IMR-90 (cell line): ENCODE measurements around the gene TP73. TPM values are rescaled to one million over a fixed set of nuclear protein-coding genes. Genes with fewer than 3 reads are reported as not detected.

Source experiments
- ATAC-seq: fragments of 200-7000 bp; cut with Tn5 transposase; 2 replicates; pipeline ENCODE4 v1.9.1; 2020; ENCODE audit warnings: low read depth, mild to moderate bottlenecking, moderate library complexity
- BruUV-seq: library from RNA; stranded (reverse); fragments of 400-500 nt; replicated peaks from 2 replicates; lab custom pipeline; 2021; lab: Mats Ljungman, UMichigan
- CTCF ChIA-PET: fragments of 300-600 bp; formaldehyde crosslinking; extraction: SDS; loops from one replicate; lab custom pipeline; 2021; ENCODE audit warnings: antibody characterized with exemption; lab: Yijun Ruan, JAX
- POLR2A ChIA-PET: fragments of 300-600 bp; sonication (Branson Sonifier 250); formaldehyde crosslinking; loops from one replicate; lab custom pipeline; 2022; ENCODE audit warnings: antibody characterized with exemption; ENCODE audit not compliant: unreplicated experiment; lab: Charles Lee
- DNase-seq: peaks from one replicate; pipeline ENCODE4 v3.0.0; 2013
- H2AFZ ChIP-seq: replicated peaks from 2 replicates; pipeline ENCODE3; 2013; ENCODE audit warnings: low read length, mild to moderate bottlenecking; ENCODE audit not compliant: poor library complexity
- H2AK5ac ChIP-seq: 2 replicates; pipeline ENCODE4 v1.6.1; 2013; ENCODE audit warnings: low read depth, low read length, inconsistent platforms
- H2AK9ac ChIP-seq: replicated peaks from 2 replicates; pipeline ENCODE3; 2013; ENCODE audit warnings: mild to moderate bottlenecking, low read depth, low read length, moderate library complexity; ENCODE audit not compliant: poor library complexity
- H2BK120ac ChIP-seq: 2 replicates; pipeline ENCODE4 v1.6.1; 2013; ENCODE audit warnings: low read depth, low read length, inconsistent platforms
- H2BK15ac ChIP-seq: 3 replicates; pipeline ENCODE4 v1.6.1; 2013; ENCODE audit warnings: low read depth, low read length, inconsistent platforms
- H2BK20ac ChIP-seq: 2 replicates; pipeline ENCODE4 v1.6.1; 2013; ENCODE audit warnings: low read depth, mild to moderate bottlenecking, inconsistent platforms, low read length, moderate library complexity
- H2BK5ac ChIP-seq: 2 replicates; pipeline ENCODE4 v1.6.1; 2013; ENCODE audit warnings: mild to moderate bottlenecking, low read depth, low read length, inconsistent platforms; ENCODE audit not compliant: poor library complexity, severe bottlenecking
- H3K14ac ChIP-seq: replicated peaks from 2 replicates; pipeline ENCODE4 v1.6.1; 2013; ENCODE audit warnings: low read depth, low read length, inconsistent platforms
- H3K18ac ChIP-seq: 2 replicates; pipeline ENCODE4 v1.6.1; 2013; ENCODE audit warnings: low read depth, low read length, control low read depth
- H3K23ac ChIP-seq: 2 replicates; pipeline ENCODE4 v1.6.1; 2013; ENCODE audit warnings: low read depth, low read length, inconsistent platforms
- H3K27ac ChIP-seq: 2 replicates; pipeline ENCODE4 v1.5.1; 2013; ENCODE audit warnings: mild to moderate bottlenecking, control low read depth, low read length; ENCODE audit not compliant: insufficient read depth
- H3K27me3 ChIP-seq: 2 replicates; pipeline ENCODE4 v1.6.1; 2013; ENCODE audit warnings: low read length; ENCODE audit not compliant: control insufficient read depth, insufficient read depth
- H3K36me3 ChIP-seq: 2 replicates; pipeline ENCODE4 v1.6.1; 2013; ENCODE audit warnings: low read length, mixed read lengths; ENCODE audit not compliant: control insufficient read depth, insufficient read depth
- H3K4ac ChIP-seq: 2 replicates; pipeline ENCODE4 v1.6.1; 2013; ENCODE audit warnings: low read depth, low read length, inconsistent platforms
- H3K4me1 ChIP-seq: 2 replicates; pipeline ENCODE4 v1.6.1; 2013; ENCODE audit warnings: low read length, mixed read lengths; ENCODE audit not compliant: control insufficient read depth, insufficient read depth
- H3K4me2 ChIP-seq: 2 replicates; pipeline ENCODE4 v1.6.1; 2013; ENCODE audit warnings: low read depth, mild to moderate bottlenecking, control low read depth, low read length, moderate library complexity
- H3K4me3 ChIP-seq: 2 replicates; pipeline ENCODE4 v1.5.1; 2013; ENCODE audit warnings: low read depth, mild to moderate bottlenecking, control low read depth, low read length, moderate library complexity; ENCODE audit not compliant: insufficient read depth
- H3K56ac ChIP-seq: 2 replicates; pipeline ENCODE4 v1.6.1; 2013; ENCODE audit warnings: low read length, inconsistent platforms; ENCODE audit not compliant: insufficient read depth; ENCODE audit errors: extremely low read depth
- H3K79me1 ChIP-seq, 2 experiments: 2 replicates each; pipeline ENCODE4 v1.6.1; 2013; ENCODE audit warnings: low read length in 2 of 2, inconsistent platforms in 1 of 2, low read depth in 1 of 2
- H3K9ac ChIP-seq: 2 replicates; pipeline ENCODE4 v1.6.1; 2013; ENCODE audit warnings: low read depth, low read length, control low read depth
- H3K9me1 ChIP-seq: 2 replicates; pipeline ENCODE4 v1.6.1; 2013; ENCODE audit warnings: low read length, inconsistent platforms; ENCODE audit not compliant: insufficient read depth
- H3K9me3 ChIP-seq: 2 replicates; pipeline ENCODE4 v1.6.1; 2013; ENCODE audit warnings: low read length; ENCODE audit not compliant: control insufficient read depth, insufficient read depth
- H4K20me1 ChIP-seq: 2 replicates; pipeline ENCODE4 v1.6.1; 2013; ENCODE audit warnings: low read length, inconsistent platforms; ENCODE audit not compliant: insufficient read depth
- H4K5ac ChIP-seq: 2 replicates; pipeline ENCODE4 v1.6.1; 2013; ENCODE audit warnings: mild to moderate bottlenecking, low read depth, low read length, control low read depth
- H4K8ac ChIP-seq, 2 experiments: 2 replicates each; pipeline ENCODE4 v1.6.1; 2013; ENCODE audit warnings: low read depth in 2 of 2, low read length in 2 of 2, control low read depth in 1 of 2, inconsistent platforms in 1 of 2
- H4K91ac ChIP-seq: 2 replicates; pipeline ENCODE4 v1.6.1; 2013; ENCODE audit warnings: low read depth, low read length, inconsistent platforms; ENCODE audit not compliant: insufficient read depth
- BHLHE40 ChIP-seq: fragments of 150-350 bp; IDR thresholded peaks from 2 replicates; pipeline ENCODE4 v1.6.1; 2016; ENCODE audit warnings: mild to moderate bottlenecking, low read depth, low read length
- CEBPB ChIP-seq: IDR thresholded peaks from 2 replicates; pipeline ENCODE4 v1.6.1; 2012; ENCODE audit warnings: low read depth, low read length, improper control_type of control experiment
- CHD1 ChIP-seq: IDR thresholded peaks from 2 replicates; pipeline ENCODE4 v1.6.1; 2012; ENCODE audit warnings: low read depth, low read length, improper control_type of control experiment
- FOS ChIP-seq: fragments of 150-350 bp; IDR thresholded peaks from 2 replicates; pipeline ENCODE4 v1.6.1; 2016; ENCODE audit warnings: low read depth, low read length
- MAFK ChIP-seq: IDR thresholded peaks from 2 replicates; pipeline ENCODE4 v1.6.1; 2012; ENCODE audit warnings: low read depth, low read length, improper control_type of control experiment
- MAZ ChIP-seq: IDR thresholded peaks from 2 replicates; pipeline ENCODE4 v1.6.1; 2012; ENCODE audit warnings: low read depth, mild to moderate bottlenecking, low read length, improper control_type of control experiment, moderate library complexity, borderline replicate concordance
- MXI1 ChIP-seq: IDR thresholded peaks from 2 replicates; pipeline ENCODE4 v1.6.1; 2012; ENCODE audit warnings: low read depth, mild to moderate bottlenecking, low read length, moderate library complexity, borderline replicate concordance
- NFE2L2 ChIP-seq: fragments of 150-350 bp; IDR thresholded peaks from 2 replicates; pipeline ENCODE4 v1.6.1; 2016; ENCODE audit warnings: low read depth, mild to moderate bottlenecking, low read length
- POLR2A ChIP-seq: IDR thresholded peaks from 2 replicates; pipeline ENCODE4 v1.6.1; 2012; ENCODE audit warnings: mild to moderate bottlenecking, low read depth, low read length
- RAD21 ChIP-seq: IDR thresholded peaks from 2 replicates; pipeline ENCODE4 v1.6.1; 2012; ENCODE audit warnings: low read length, improper control_type of control experiment
- RCOR1 ChIP-seq: IDR thresholded peaks from 2 replicates; pipeline ENCODE4 v1.6.1; 2012; ENCODE audit warnings: mild to moderate bottlenecking, low read length, improper control_type of control experiment; ENCODE audit not compliant: insufficient replicate concordance
- RFX5 ChIP-seq: IDR thresholded peaks from 2 replicates; pipeline ENCODE4 v1.8.0; 2012; ENCODE audit warnings: low read depth, mild to moderate bottlenecking, low read length, moderate library complexity
- SMC3 ChIP-seq: fragments of 150-350 bp; IDR thresholded peaks from 2 replicates; pipeline ENCODE4 v1.6.1; 2016; ENCODE audit warnings: low read depth, mild to moderate bottlenecking, antibody characterized with exemption, low read length, moderate library complexity
- WGBS, 2 experiments: methylation state at CpG; one replicate each; pipeline versions ENCODE4 v1.1.5 to v1.1.7; 2013; ENCODE audit warnings: missing lambda C conversion rate in 2 of 2; ENCODE audit not compliant: insufficient read length in 1 of 2; ENCODE audit errors: extremely low coverage in 2 of 2; 5-methylcytosine and 5-hydroxymethylcytosine counted together
- dilution Hi-C: fragments of 300-500 bp; cut with HindIII; formaldehyde crosslinking; loops from one replicate; pipeline ENCODE4 v1.14.3; 2018; ENCODE audit warnings: low sequenced_read_pairs; ENCODE audit not compliant: unreplicated experiment
- in situ Hi-C: fragments of 300-500 bp; cut with MboI; formaldehyde crosslinking; loops from 3 replicates; pipeline ENCODE4 v1.14.3; 2019; ENCODE audit warnings: low sequenced_read_pairs, inconsistent platforms, mixed read lengths
- intact Hi-C: fragments of 100-400 bp; cut with micrococcal nuclease; formaldehyde crosslinking; loops from 2 replicates; pipeline ENCODE4 v1.10.0; 2022
- polyA plus RNA-seq, 3 experiments: library from polyadenylated mRNA; depleted of rRNA; stranded (reverse); fragments of >200 nt; gene quantifications; 2 replicates each; pipeline ENCODE4 v1.2.3, GENCODE V29; 2012; ENCODE audit warnings: low replicate concordance in 1 of 3
- total RNA-seq: library from RNA; depleted of rRNA; stranded (reverse); fragments of >200 nt; gene quantifications from 2 replicates; pipeline ENCODE4 v1.2.3, GENCODE V29; 2012
- TF ChIP-seq, protein P1 (sequence below): fragments of 150-350 bp; IDR thresholded peaks from 2 replicates; pipeline ENCODE4 v1.6.1; 2017; ENCODE audit warnings: mild to moderate bottlenecking, antibody characterized with exemption, low read length, low read depth
- TF ChIP-seq, protein P2 (sequence below): fragments of 150-350 bp; IDR thresholded peaks from 2 replicates; pipeline ENCODE4 v1.6.1; 2016; ENCODE audit warnings: low read depth, mild to moderate bottlenecking, low read length, moderate library complexity, borderline replicate concordance

TP73 gene
- total and polyA plus RNA-seq, 2 of the 4 experiments (the other 2 are of a cell fraction), result not detected

DNA sequence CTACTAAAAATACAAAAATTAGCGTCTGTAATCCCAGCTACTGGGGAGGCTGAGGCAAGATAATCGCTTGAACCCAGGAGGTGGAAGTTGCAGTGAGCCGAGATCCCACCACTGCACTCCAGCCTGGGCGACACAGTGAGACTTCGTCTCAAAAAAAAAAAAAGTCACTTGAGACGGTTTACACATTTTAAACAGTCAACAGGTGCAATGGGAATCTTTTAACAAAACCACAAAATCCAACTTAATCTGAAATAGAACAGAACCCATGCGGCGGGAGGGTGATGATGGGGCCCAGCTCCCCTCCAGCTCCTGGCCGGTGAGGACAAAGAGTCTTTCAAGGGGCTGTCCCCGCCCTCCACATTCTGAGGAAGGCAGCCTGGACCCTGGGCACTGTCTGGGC lies 48.3 kb downstream of the TP73 start:
- H4K20me1 ChIP-seq, result no peaks in the 10 kb centered on the region
- in situ Hi-C loops (no loop called here), dilution Hi-C loops (no loop called here), intact Hi-C loops (no loop called here)
- POLR2A ChIA-PET, result no interaction called here
- no peak overlapping the region for H3K18ac ChIP-seq
- no peak overlapping the region for H3K4me3 ChIP-seq
- no peak overlapping the region for H2AK5ac ChIP-seq
- no peaks in the 10 kb centered on the region for H3K4me1 ChIP-seq
- H2BK120ac ChIP-seq, result no peak overlapping the region
- H3K79me1 ChIP-seq, result no peaks in the 10 kb centered on the region
- no peak overlapping the region for H2BK20ac ChIP-seq
- no peak for ATAC-seq
- CTCF ChIA-PET, result no interaction called here
- no peak overlapping the region for H4K91ac ChIP-seq
- no TSS peak for BruUV-seq
- H3K27ac ChIP-seq, result no peak overlapping the region
- no peak overlapping the region for H4K8ac ChIP-seq
- H3K36me3 ChIP-seq, result no peaks in the 10 kb centered on the region
- no peak overlapping the region for H3K23ac ChIP-seq
- no peak for DNase-seq
- no peak overlapping the region for H3K9ac ChIP-seq
- 82% methylated on average over 3 of the region's 10 CpGs; no CpG with 5 or more reads in 1 of the 2 experiments for WGBS, 2 experiments
- H2BK5ac ChIP-seq, result no peak overlapping the region
- H3K27me3 ChIP-seq, result peaks cover 43% of the 10 kb centered on the region
- no peak overlapping the region for H3K14ac ChIP-seq
- H3K9me3 ChIP-seq, result no peaks in the 10 kb centered on the region
- H3K4ac ChIP-seq, result no peak overlapping the region
- TF ChIP-seq MAFK (no peak), POLR2A (no peak), FOS (no peak), MAZ (no peak), CEBPB (no peak), BHLHE40 (no peak), CHD1 (no peak), RFX5 (no peak), NFE2L2 (no peak), MXI1 (no peak), RCOR1 (no peak), RAD21 (no peak), SMC3 (no peak)
- TF ChIP-seq, protein P1, sequence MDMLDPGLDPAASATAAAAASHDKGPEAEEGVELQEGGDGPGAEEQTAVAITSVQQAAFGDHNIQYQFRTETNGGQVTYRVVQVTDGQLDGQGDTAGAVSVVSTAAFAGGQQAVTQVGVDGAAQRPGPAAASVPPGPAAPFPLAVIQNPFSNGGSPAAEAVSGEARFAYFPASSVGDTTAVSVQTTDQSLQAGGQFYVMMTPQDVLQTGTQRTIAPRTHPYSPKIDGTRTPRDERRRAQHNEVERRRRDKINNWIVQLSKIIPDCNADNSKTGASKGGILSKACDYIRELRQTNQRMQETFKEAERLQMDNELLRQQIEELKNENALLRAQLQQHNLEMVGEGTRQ, result no peak
- TF ChIP-seq, protein P2, sequence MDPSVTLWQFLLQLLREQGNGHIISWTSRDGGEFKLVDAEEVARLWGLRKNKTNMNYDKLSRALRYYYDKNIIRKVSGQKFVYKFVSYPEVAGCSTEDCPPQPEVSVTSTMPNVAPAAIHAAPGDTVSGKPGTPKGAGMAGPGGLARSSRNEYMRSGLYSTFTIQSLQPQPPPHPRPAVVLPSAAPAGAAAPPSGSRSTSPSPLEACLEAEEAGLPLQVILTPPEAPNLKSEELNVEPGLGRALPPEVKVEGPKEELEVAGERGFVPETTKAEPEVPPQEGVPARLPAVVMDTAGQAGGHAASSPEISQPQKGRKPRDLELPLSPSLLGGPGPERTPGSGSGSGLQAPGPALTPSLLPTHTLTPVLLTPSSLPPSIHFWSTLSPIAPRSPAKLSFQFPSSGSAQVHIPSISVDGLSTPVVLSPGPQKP, result no peak
- H3K9me1 ChIP-seq, result no peaks in the 10 kb centered on the region
- H4K5ac ChIP-seq, result no peak overlapping the region
- no peak overlapping the region for H2BK15ac ChIP-seq
- no peak overlapping the region for H3K4me2 ChIP-seq
- no peak overlapping the region for H2AK9ac ChIP-seq
- H3K56ac ChIP-seq, result no peak overlapping the region
- H2AFZ ChIP-seq, result no peak overlapping the region
